ENCODE measurements around the gene RBM10. TPM values are rescaled to one million over a fixed set of nuclear protein-coding genes. Genes with fewer than 3 reads are reported as not detected.

Gene RBM10
- total RNA-seq, 1 experiment from 2014 or later: 56.9 TPM

DNA sequence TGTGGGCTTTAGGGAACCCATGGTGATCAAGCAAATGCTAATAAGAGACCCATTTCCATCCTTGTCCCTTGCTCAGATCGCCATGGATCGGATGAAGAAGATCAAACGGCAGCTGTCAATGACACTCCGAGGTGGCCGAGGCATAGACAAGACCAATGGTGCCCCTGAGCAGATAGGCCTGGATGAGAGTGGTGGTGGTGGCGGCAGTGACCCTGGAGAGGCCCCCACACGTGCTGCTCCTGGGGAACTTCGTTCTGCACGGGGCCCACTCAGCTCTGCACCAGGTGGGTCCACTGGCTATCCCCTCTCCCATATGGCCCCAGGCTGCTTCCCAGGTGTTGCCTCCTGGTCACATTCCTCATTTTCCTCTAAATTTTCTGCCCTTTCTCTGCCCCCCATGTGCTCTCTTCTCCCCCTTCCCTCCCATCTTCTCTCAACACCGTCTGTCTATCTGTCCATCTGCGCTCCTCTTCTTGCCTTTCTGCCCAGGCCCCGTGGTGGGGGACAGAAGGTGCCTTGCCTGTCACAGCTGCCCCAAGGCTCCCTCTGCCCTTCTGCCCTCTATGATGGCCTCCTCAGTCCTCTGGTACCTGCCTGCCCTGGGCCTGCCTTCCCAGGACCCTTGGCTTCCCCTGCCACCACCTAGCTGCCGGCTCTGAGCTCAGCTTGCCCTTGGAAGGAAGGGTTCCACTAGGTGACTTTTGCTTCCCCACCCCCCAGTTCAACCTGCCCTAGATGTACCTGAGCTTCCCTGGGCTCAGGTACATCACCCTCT is 78.6 kb downstream of the RBM10 start:
- Histone ChIP-seq H2AFZ (ENCODE audit: low read depth, low read length, poor library complexity, severe bottlenecking) (no peak overlapping the region), H3K9ac (ENCODE audit: low read length) (no peak overlapping the region), H3K27ac (ENCODE audit: low read depth, low read length) (no peak overlapping the region), H3K79me2 (ENCODE audit: insufficient read depth, low read length) (peaks cover 48% of the 10 kb centered on the region), H3K27me3 (ENCODE audit: insufficient read depth, low read length) (no peaks in the 10 kb centered on the region), H3K36me3 (ENCODE audit: control insufficient read depth in 1 of 2, insufficient read depth in 2 of 2, low read length in 2 of 2) (peaks cover 14 to 28% of the 10 kb centered on the region in 2 experiments), H3K4me2 (ENCODE audit: low read length) (no peak overlapping the region), H4K20me1 (ENCODE audit: insufficient read depth) (no peaks in the 10 kb centered on the region), H3K4me1 (ENCODE audit: control insufficient read depth in 1 of 2, insufficient read depth in 2 of 2, low read length in 2 of 2) (peaks cover 0 to 12% of the 10 kb centered on the region in 2 experiments; a peak in 3 of 4 replicates), H3K9me2 (ENCODE audit: insufficient read depth) (no peaks in the 10 kb centered on the region), H3K4me3 (replicated peaks in 1 of 2; ENCODE audit: low read depth in 1 of 2, low read length in 2 of 2) (no peak overlapping the region), H3K9me3 (ENCODE audit: control insufficient read depth in 1 of 2, insufficient read depth in 1 of 2, low read depth in 1 of 2, low read length in 2 of 2) (no peaks in the 10 kb centered on the region)
- DNase-seq (ENCODE audit: low read depth, low spot score): no peak
- ChIA-PET CTCF (no interaction called here), POLR2A (no interaction called here), RAD21 (ENCODE audit: low non-redundant PET in 1 of 2, low total read pairs in 2 of 2, uncharacterized antibody in 2 of 2, unreplicated experiment in 2 of 2) (no interaction called here)
- ATAC-seq: no peak
- no TSS peak for BruUV-seq (replicated peaks)
- intact Hi-C loops (cut with micrococcal nuclease): no loop called here
- TF ChIP-seq RAD21 (IDR thresholded peaks at IDR 0.05; ENCODE audit: low read depth): no peak
- TF ChIP-seq POLR2A (IDR thresholded peaks at IDR 0.05; ENCODE audit: borderline replicate concordance, extremely low read depth, insufficient read depth, insufficient read length): no peak
- no peak for TF ChIP-seq FOSL1 (IDR thresholded peaks at IDR 0.05; ENCODE audit: low read depth)
- TF ChIP-seq EZH2phosphoT487 (IDR thresholded peaks at IDR 0.05; ENCODE audit: borderline replicate concordance): no peak
- no peak for TF ChIP-seq CBX3 (IDR thresholded peaks at IDR 0.05; ENCODE audit: low read depth)
- no peak for TF ChIP-seq SRF (IDR thresholded peaks at IDR 0.05; ENCODE audit: low read depth)

DNA sequence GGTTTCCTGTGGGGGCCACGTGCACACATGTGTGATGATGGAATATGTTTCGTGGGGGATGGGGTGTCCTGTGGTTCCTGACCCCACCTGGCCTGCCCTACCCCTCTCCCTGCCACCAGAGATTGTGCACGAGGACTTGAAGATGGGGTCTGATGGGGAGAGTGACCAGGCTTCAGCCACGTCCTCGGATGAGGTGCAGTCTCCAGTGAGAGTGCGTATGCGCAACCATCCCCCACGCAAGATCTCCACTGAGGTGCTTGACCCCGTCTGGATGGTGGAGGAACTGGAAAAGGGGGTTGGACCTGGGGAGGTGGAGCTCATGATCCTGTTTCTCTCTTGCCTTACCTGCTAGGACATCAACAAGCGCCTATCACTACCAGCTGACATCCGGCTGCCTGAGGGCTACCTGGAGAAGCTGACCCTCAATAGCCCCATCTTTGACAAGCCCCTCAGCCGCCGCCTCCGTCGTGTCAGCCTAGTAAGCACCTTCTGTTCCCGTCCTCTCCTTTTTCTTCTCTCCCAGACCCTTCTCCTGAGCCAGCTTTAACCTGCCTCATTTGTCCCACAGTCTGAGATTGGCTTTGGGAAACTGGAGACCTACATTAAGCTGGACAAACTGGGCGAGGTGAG is 79.4 kb downstream of the RBM10 start:
- POLR2A ChIA-PET: no interaction called here
- CTCF ChIA-PET: no interaction called here
- peaks cover 14 to 28% of the 10 kb centered on the region in 2 experiments for H3K36me3 ChIP-seq (ENCODE audit: control insufficient read depth in 1 of 2, insufficient read depth in 2 of 2, low read length in 2 of 2)

More for the DNA sequence above, 79.4 kb downstream of the RBM10 start:
- peaks cover 41% of the 10 kb centered on the region for H3K79me2 ChIP-seq (ENCODE audit: insufficient read depth, low read length)
- RAD21 ChIA-PET (ENCODE audit: low non-redundant PET in 1 of 2, low total read pairs in 2 of 2, uncharacterized antibody in 2 of 2, unreplicated experiment in 2 of 2): no interaction called here
- no TSS peak for BruUV-seq (replicated peaks)
- no peaks in the 10 kb centered on the region for H3K9me2 ChIP-seq (ENCODE audit: insufficient read depth)
- H3K27ac ChIP-seq (ENCODE audit: low read depth, low read length): no peak overlapping the region
- peaks cover 0 to 12% of the 10 kb centered on the region in 2 experiments; a peak in 3 of 4 replicates for H3K4me1 ChIP-seq (ENCODE audit: control insufficient read depth in 1 of 2, insufficient read depth in 2 of 2, low read length in 2 of 2)
- ATAC-seq (no peak), DNase-seq (ENCODE audit: low read depth, low spot score) (no peak)
- intact Hi-C loops (cut with micrococcal nuclease): no loop called here
- no peaks in the 10 kb centered on the region for H3K27me3 ChIP-seq (ENCODE audit: insufficient read depth, low read length)
- TF ChIP-seq SRF (IDR thresholded peaks at IDR 0.05; ENCODE audit: low read depth) (no peak), ELF1 (IDR thresholded peaks at IDR 0.05; ENCODE audit: borderline replicate concordance, low read depth) (no peak), EZH2 (IDR thresholded peaks at IDR 0.05) (no peak), RAD21 (IDR thresholded peaks at IDR 0.05; ENCODE audit: low read depth) (no peak), POLR2AphosphoS5 (IDR thresholded peaks at IDR 0.05; ENCODE audit: low read depth, low read length) (no peak), YY1 (IDR thresholded peaks at IDR 0.05; ENCODE audit: extremely low read depth, insufficient replicate concordance, low read depth, low read length) (no peak), JUND (IDR thresholded peaks at IDR 0.05) (no peak)
- TF ChIP-seq, protein P1, sequence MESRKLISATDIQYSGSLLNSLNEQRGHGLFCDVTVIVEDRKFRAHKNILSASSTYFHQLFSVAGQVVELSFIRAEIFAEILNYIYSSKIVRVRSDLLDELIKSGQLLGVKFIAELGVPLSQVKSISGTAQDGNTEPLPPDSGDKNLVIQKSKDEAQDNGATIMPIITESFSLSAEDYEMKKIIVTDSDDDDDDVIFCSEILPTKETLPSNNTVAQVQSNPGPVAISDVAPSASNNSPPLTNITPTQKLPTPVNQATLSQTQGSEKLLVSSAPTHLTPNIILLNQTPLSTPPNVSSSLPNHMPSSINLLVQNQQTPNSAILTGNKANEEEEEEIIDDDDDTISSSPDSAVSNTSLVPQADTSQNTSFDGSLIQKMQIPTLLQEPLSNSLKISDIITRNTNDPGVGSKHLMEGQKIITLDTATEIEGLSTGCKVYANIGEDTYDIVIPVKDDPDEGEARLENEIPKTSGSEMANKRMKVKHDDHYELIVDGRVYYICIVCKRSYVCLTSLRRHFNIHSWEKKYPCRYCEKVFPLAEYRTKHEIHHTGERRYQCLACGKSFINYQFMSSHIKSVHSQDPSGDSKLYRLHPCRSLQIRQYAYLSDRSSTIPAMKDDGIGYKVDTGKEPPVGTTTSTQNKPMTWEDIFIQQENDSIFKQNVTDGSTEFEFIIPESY (IDR thresholded peaks at IDR 0.05; ENCODE audit: extremely low read depth, insufficient replicate concordance, low read length): no peak
- H3K9ac ChIP-seq (ENCODE audit: low read length): no peak overlapping the region
- H4K20me1 ChIP-seq (ENCODE audit: insufficient read depth): no peaks in the 10 kb centered on the region
- no peak overlapping the region for H2AFZ ChIP-seq (ENCODE audit: low read depth, low read length, poor library complexity, severe bottlenecking)
- no peak overlapping the region for H3K4me2 ChIP-seq (ENCODE audit: low read length)
- no peaks in the 10 kb centered on the region for H3K9me3 ChIP-seq (ENCODE audit: control insufficient read depth in 1 of 2, insufficient read depth in 1 of 2, low read depth in 1 of 2, low read length in 2 of 2)
- H3K4me3 ChIP-seq (replicated peaks in 1 of 2; ENCODE audit: low read depth in 1 of 2, low read length in 2 of 2): no peak overlapping the region
